ENCODE data around the gene PPP4R1.

The PPP4R1 gene

GRCh38 chr18:9606039-9606438 is 8.3 kb downstream of the PPP4R1 start:
- no peak for DNase-seq (ENCODE audit: low spot score)
- no peak for TF ChIP-seq CTCF (IDR thresholded peaks at IDR 0.05; ENCODE audit: extremely low read depth, missing control alignments)

GRCh38 chr18:9604348-9604747 is 10.0 kb downstream of the PPP4R1 start:
- TF ChIP-seq CTCF (IDR thresholded peaks at IDR 0.05; ENCODE audit: extremely low read depth, missing control alignments): no peak
- DNase-seq (ENCODE audit: low spot score): no peak

DNA sequence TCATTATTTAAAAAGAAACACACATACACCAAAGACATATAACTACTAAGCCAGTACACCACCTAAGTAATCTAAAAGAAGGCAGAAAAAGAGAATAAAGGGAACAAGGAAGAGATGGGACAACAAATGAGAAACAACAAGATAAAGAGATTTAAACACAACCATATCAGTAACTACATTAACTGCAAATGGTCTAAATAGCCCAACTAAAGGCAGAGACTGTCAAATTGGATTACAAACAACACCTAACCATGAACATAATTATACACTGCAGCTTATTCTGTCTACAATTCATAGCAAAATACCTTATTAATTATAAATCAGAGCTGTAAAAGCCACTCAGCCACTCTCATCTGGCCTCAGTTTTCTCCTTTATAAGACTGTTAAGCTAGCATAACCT is 15.0 kb downstream of the PPP4R1 start:
- no peak for TF ChIP-seq CTCF (IDR thresholded peaks at IDR 0.05; ENCODE audit: extremely low read depth, missing control alignments)
- no peak for DNase-seq (ENCODE audit: low spot score)

DNA sequence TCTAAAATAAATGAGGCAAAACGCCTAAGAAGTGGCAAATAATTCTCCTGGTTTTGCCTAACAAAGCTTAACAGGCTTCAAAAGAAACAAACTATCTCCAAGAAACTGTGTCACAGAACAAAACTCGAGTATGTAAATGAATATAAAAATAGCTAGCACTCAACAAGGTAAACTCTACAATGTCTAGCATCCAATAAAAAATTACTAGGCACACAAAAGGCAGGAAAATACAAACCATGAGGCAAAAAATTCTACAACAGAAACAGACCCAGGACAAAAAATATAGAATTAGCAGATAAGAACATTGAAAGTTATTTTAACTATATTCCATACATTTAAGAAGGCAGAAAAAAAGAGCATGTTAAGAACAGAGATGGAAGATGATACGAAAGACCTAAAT is 16.8 kb downstream of the PPP4R1 start:
- no peak for TF ChIP-seq CTCF (IDR thresholded peaks at IDR 0.05; ENCODE audit: extremely low read depth, missing control alignments)
- no peak for DNase-seq (ENCODE audit: low spot score)

DNA sequence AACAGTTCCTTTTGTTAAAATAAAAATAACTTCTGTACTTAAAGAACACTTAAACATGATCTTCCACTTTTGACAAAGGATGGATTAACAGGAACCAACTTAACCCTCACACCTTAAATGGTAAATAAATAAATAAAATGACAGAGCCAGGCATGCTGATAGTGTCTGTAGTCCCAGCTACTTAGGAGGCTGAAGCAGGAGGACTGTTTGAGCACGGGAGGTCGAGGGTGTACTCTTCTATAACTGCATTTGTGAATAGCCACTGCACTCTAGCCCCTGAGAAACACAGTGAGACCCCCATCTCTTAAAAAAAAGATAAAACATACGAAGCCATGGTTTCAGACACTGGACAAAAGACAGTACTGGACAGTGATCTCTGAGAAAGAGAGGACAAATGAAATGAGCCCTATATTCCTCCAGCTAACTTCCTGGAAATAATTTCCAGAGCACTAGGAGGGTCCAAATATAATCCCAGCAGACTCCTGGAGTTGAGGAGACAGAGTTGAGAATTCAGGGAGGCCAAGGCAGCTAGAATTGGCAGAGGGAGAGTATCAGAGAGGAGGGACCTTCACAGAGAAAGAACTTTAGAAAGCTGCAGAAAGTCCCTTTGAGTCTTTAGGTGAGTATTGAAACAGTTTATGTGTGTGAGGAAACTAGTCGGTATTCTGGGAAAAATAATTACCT is 17.4 kb downstream of the PPP4R1 start:
- no peak for TF ChIP-seq CTCF (IDR thresholded peaks at IDR 0.05; ENCODE audit: extremely low read depth, missing control alignments)
- DNase-seq (ENCODE audit: low spot score): no peak

DNA sequence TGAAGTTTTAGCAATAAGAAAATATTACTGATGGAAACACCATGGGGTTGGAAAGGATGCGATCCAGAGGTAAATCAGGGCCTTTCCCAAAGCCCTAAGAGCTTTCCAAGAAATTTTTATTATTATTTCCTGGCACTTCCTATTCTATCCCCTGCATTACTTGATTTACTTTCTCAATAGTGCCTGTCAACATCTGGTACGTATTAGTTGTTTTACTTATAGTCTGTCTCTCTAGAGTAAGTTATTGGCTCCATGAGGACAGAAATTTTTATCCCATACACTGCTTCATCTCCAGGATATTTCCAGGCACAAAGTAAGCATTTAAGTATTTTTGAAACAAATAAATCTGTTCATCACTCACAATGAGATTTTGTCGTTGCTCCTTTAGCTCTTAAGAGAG is 18.1 kb downstream of the PPP4R1 start:
- DNase-seq (ENCODE audit: low spot score): no peak
- no peak for TF ChIP-seq CTCF (IDR thresholded peaks at IDR 0.05; ENCODE audit: extremely low read depth, missing control alignments)

DNA sequence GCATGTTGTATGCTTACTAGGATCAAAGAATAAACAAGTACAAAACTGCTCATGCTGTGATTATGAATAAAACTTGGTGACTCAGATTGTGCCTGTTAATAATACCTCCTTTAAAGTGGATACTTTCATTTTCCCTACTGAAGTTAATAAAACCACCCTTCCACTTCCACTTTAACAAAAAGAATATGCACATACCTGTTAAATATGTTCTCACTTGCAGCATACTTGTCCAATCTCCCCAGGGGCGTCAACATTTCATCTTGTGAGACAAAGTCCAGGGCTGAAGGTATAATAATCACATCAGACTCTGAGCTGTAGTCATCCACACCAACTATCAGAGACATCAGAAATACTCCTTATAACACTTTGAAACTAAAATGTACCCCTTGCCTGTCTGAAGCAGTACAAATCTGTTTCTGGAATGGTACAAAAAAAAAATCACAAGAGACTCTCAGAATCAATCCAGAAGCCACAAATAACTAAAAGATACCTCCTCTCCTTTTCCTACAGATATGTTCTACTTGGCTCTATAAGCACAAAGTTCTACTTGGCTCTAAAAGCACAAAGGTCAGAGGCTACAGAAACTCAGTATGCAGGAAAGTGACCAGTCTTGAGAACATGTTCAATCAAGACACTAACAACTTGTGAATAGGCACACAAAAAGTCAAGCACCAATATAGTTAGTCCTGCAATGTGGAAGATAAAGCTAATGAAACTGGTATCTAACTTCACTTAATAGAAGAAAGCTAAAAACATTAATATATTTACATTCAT is 19.3 kb downstream of the PPP4R1 start:
- peak; percentile 31 for DNase-seq (ENCODE audit: low spot score)

More for the DNA sequence above, 19.3 kb downstream of the PPP4R1 start:
- no peak for TF ChIP-seq CTCF (IDR thresholded peaks at IDR 0.05; ENCODE audit: extremely low read depth, missing control alignments)
